ENCODE results near the gene PREB. TPM values are rescaled to one million over a fixed set of nuclear protein-coding genes. Genes with fewer than 3 reads are reported as not detected.

Gene PREB
- total and polyA plus RNA-seq, 2 experiments from 2014 or later: 69.2 to 90.3 TPM

- Histone ChIP-seq H3K36me3 (replicated peaks; ENCODE audit: insufficient read depth, low read depth) (no peaks in the 10 kb centered on the region), H3K4me1 (ENCODE audit: insufficient read depth) (no peaks in the 10 kb centered on the region), H3K27ac (no peak overlapping the region), H3K9me2 (replicated peaks; ENCODE audit: insufficient read depth) (no peaks in the 10 kb centered on the region), H3K4me2 (no peak overlapping the region), H3K79me2 (no peaks in the 10 kb centered on the region), H4K20me1 (ENCODE audit: insufficient read depth, poor library complexity, severe bottlenecking) (no peaks in the 10 kb centered on the region), H3K4me3 (no peak overlapping the region), H2AFZ (no peak overlapping the region), H3K27me3 (no peaks in the 10 kb centered on the region), H3K9me3 (ENCODE audit: low read depth) (no peaks in the 10 kb centered on the region)
- TF ChIP-seq EZH2 (IDR thresholded peaks at IDR 0.05; ENCODE audit: borderline replicate concordance) (no peak), CTCF (IDR thresholded peaks at IDR 0.05; ENCODE audit: poor library complexity) (no peak), EZH2phosphoT487 (IDR thresholded peaks at IDR 0.05; ENCODE audit: low read depth, severe bottlenecking, unreplicated experiment) (no peak)
- no peak for DNase-seq (ENCODE audit: low spot score)
- 78% methylated on average over 9 of the region's 9 CpGs for WGBS (ENCODE audit: low lambda C conversion rate, missing lambda C conversion rate)
Observed at GRCh38 chr2:27160191-27160590, 25.8 kb upstream of the PREB start.

GRCh38 chr2:27159271-27159670 lies 24.8 kb upstream of the PREB start:
- H3K4me3 ChIP-seq: no peak overlapping the region
- H3K36me3 ChIP-seq (replicated peaks; ENCODE audit: insufficient read depth, low read depth): no peaks in the 10 kb centered on the region
- no peak for DNase-seq (ENCODE audit: low spot score)
- no peak overlapping the region for H3K4me2 ChIP-seq
- H3K27me3 ChIP-seq: no peaks in the 10 kb centered on the region
- WGBS (ENCODE audit: low lambda C conversion rate, missing lambda C conversion rate): 80% methylated on average over 5 of the region's 6 CpGs
- TF ChIP-seq EZH2 (IDR thresholded peaks at IDR 0.05; ENCODE audit: borderline replicate concordance) (no peak), EZH2phosphoT487 (IDR thresholded peaks at IDR 0.05; ENCODE audit: low read depth, severe bottlenecking, unreplicated experiment) (no peak), CTCF (IDR thresholded peaks at IDR 0.05; ENCODE audit: poor library complexity) (no peak)
- H2AFZ ChIP-seq: no peak overlapping the region
- H3K9me3 ChIP-seq (ENCODE audit: low read depth): no peaks in the 10 kb centered on the region
- H3K79me2 ChIP-seq: no peaks in the 10 kb centered on the region
- H3K4me1 ChIP-seq (ENCODE audit: insufficient read depth): no peaks in the 10 kb centered on the region
- H3K9me2 ChIP-seq (replicated peaks; ENCODE audit: insufficient read depth): no peaks in the 10 kb centered on the region
- no peak overlapping the region for H3K27ac ChIP-seq
- no peaks in the 10 kb centered on the region for H4K20me1 ChIP-seq (ENCODE audit: insufficient read depth, poor library complexity, severe bottlenecking)

- Histone ChIP-seq H3K9me2 (replicated peaks; ENCODE audit: insufficient read depth) (no peaks in the 10 kb centered on the region), H4K20me1 (ENCODE audit: insufficient read depth, poor library complexity, severe bottlenecking) (no peaks in the 10 kb centered on the region), H2AFZ (no peak overlapping the region), H3K36me3 (replicated peaks; ENCODE audit: insufficient read depth, low read depth) (no peaks in the 10 kb centered on the region), H3K4me1 (ENCODE audit: insufficient read depth) (no peaks in the 10 kb centered on the region), H3K27ac (no peak overlapping the region), H3K4me2 (no peak overlapping the region), H3K79me2 (no peaks in the 10 kb centered on the region), H3K9me3 (ENCODE audit: low read depth) (no peaks in the 10 kb centered on the region), H3K4me3 (no peak overlapping the region), H3K27me3 (no peaks in the 10 kb centered on the region)
- 62% methylated on average over 5 of the region's 6 CpGs for WGBS (ENCODE audit: low lambda C conversion rate, missing lambda C conversion rate)
- TF ChIP-seq EZH2phosphoT487 (IDR thresholded peaks at IDR 0.05; ENCODE audit: low read depth, severe bottlenecking, unreplicated experiment) (no peak), CTCF (IDR thresholded peaks at IDR 0.05; ENCODE audit: poor library complexity) (no peak), EZH2 (IDR thresholded peaks at IDR 0.05; ENCODE audit: borderline replicate concordance) (no peak)
- DNase-seq (ENCODE audit: low spot score): no peak
Observed at GRCh38 chr2:27158468-27158867, 24.0 kb upstream of the PREB start.

GRCh38 chr2:27155069-27155520 lies 20.7 kb upstream of the PREB start:
- no peaks in the 10 kb centered on the region for H3K27me3 ChIP-seq
- no peak overlapping the region for H2AFZ ChIP-seq
- no peaks in the 10 kb centered on the region for H3K36me3 ChIP-seq (replicated peaks; ENCODE audit: insufficient read depth, low read depth)
- no peak overlapping the region for H3K4me2 ChIP-seq
- no peak overlapping the region for H3K27ac ChIP-seq
- WGBS (ENCODE audit: low lambda C conversion rate, missing lambda C conversion rate): 88% methylated on average over 9 of the region's 9 CpGs
- no peaks in the 10 kb centered on the region for H3K79me2 ChIP-seq
- H3K4me1 ChIP-seq (ENCODE audit: insufficient read depth): no peaks in the 10 kb centered on the region
- TF ChIP-seq CTCF (IDR thresholded peaks at IDR 0.05; ENCODE audit: poor library complexity) (no peak), EZH2phosphoT487 (IDR thresholded peaks at IDR 0.05; ENCODE audit: low read depth, severe bottlenecking, unreplicated experiment) (no peak), EZH2 (IDR thresholded peaks at IDR 0.05; ENCODE audit: borderline replicate concordance) (no peak)
- no peak overlapping the region for H3K4me3 ChIP-seq
- H3K9me2 ChIP-seq (replicated peaks; ENCODE audit: insufficient read depth): no peaks in the 10 kb centered on the region
- DNase-seq (ENCODE audit: low spot score): no peak
- H4K20me1 ChIP-seq (ENCODE audit: insufficient read depth, poor library complexity, severe bottlenecking): no peaks in the 10 kb centered on the region
- H3K9me3 ChIP-seq (ENCODE audit: low read depth): no peaks in the 10 kb centered on the region

All from hepatocyte (in vitro differentiated cells).